HG03520 (cell line): ENCODE measurements around the gene GAPVD1.
"Not testable (repeated sequence)": the region's sequence is repeated elsewhere in the genome, so short reads cannot be mapped to it uniquely, and the experiment has no call there.

Experiments
- ATAC-seq: cut with Tn5 transposase; IDR thresholded peaks from one replicate; pipeline ENCODE4 v1.9.1; 2021; ENCODE audit warnings: mild to moderate bottlenecking, moderate library complexity; ENCODE audit not compliant: unreplicated experiment

Gene GAPVD1

DNA sequence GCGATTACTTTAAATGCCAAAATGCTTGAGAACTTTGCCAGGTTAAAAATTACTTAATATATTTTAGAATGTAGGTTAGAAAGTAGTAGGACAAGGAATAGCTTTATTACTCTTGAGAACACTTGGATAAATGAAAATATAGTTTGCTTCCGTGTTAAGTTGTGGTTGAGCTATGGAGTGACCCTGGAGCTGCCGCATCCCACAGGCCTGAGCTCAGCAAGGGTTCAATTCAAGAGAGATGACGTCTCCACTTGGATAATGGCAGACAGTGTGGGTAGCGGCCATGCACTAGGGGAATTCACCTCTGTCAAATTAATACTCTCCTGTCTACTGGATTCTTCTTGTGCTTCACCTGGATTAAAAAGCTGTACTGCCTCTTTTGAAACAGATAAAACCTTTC, 105.0 kb downstream of the GAPVD1 start:
- ATAC-seq: no peak

DNA sequence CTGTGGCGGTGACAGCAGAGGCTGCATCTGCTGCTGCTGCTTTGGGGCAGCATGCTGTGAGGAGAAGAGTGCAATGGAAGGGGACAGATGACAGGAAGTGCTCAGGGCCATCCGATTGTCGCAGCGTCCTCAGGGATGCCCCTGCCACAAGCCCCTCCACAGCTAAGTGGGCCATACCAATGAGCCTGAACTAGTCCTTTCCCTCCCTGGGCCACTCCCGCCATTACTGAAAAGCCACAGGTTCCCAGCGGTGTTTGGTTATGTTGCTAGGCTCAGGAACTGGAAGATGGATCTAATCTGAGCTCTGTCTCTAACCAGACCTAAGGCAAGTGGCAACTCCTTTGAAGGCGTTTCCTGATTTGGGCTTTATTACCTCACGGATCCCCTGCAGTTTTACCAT, 109.2 kb downstream of the GAPVD1 start:
- no peak for ATAC-seq

DNA sequence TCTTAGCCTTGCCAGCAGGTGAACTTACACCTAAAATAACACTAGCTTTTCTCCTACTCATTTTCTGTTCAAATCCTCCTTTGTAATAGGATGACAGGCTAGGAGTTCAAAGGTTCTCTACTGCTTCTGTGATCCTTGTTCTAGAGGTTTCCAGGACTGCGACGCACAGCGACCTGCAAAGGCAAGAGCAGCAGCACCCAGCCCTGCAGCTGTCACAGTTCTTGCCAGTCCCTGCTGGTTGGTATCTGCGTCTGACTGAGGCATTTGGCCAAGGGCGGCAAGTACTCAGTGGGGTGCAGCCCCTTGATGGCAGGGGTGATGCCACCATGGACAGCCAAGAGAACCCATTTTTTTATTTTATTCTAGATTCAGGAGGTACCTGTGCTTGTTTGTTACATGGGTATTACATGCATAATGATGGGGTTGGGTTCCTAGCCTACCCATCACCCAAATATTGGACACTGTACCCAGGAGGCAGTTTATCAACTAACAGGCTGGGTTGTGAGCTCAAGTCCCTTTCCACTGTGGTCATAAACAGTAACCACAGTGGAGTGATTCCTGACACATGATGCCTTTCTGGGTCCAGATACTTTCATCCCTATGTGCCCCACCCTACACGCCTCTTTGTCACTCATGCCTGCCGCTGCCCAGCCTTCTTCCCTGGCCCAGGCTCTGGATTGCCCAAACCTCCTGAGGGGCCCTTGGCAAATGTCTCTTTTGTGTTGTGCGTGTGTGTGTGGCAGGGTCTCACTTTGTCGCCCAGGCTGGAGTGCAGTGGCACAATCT, 111.0 kb downstream of the GAPVD1 start:
- no peak for ATAC-seq

DNA sequence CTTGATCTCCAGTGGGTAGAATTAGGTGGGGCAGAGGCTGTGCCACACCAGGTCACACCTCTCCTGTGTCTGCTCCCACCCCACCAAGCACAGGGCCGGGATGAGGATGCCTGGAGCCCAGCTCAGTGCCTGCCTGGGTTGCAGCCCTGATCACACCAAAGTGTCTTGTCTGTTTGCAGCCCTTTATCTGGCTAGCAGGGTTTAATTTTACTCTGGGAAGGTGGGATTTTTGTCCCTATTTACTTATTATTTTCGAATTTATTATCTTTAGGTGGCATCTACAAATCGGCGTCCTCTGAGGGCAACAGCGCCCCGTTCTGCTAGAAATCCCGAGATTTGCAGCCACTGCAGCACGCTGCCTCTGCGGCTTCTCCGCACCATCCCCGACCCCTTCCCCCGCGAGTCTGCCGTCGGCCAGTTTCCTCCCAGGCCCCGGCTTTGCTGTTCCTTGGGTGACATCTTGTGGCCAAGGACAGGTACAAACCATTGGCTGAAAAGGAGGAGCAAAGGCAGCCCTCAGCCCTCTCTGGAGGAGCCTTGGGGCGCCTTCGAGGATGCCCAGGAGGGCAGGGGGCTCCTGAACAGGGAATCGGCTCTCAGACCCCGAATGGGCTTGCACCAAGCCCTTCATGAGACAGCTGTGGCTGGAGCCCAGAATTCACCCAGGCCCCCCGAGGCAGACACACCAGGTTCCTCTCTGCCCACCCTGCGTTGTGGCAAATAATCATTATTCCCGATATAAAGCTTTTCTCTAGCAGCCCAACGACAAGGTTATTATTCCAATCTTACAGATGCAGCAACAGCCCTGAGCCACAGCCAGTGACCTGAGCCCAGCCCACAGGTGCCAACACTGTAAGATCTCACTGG, 113.0 kb downstream of the GAPVD1 start:
- no peak for ATAC-seq

DNA sequence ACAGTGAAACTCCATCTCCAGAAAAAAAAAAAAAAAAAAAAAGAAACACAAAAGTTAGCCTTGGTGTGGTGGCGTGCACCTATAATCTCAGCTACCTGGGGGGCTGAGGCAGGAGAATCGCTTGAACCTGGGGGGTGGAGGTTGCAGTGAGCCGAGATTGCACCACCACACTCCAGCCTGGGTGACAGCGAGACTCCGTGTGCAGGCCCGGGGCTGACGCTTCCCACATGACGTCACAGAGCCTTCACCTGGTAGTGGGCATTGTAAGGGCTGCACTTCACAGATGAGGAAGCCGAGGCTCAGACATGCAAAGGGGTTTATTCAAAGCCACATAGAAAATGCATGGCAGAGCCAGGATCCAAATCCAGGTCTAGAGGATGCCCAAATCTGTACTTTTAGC, 114.2 kb downstream of the GAPVD1 start:
- ATAC-seq: no peak

DNA sequence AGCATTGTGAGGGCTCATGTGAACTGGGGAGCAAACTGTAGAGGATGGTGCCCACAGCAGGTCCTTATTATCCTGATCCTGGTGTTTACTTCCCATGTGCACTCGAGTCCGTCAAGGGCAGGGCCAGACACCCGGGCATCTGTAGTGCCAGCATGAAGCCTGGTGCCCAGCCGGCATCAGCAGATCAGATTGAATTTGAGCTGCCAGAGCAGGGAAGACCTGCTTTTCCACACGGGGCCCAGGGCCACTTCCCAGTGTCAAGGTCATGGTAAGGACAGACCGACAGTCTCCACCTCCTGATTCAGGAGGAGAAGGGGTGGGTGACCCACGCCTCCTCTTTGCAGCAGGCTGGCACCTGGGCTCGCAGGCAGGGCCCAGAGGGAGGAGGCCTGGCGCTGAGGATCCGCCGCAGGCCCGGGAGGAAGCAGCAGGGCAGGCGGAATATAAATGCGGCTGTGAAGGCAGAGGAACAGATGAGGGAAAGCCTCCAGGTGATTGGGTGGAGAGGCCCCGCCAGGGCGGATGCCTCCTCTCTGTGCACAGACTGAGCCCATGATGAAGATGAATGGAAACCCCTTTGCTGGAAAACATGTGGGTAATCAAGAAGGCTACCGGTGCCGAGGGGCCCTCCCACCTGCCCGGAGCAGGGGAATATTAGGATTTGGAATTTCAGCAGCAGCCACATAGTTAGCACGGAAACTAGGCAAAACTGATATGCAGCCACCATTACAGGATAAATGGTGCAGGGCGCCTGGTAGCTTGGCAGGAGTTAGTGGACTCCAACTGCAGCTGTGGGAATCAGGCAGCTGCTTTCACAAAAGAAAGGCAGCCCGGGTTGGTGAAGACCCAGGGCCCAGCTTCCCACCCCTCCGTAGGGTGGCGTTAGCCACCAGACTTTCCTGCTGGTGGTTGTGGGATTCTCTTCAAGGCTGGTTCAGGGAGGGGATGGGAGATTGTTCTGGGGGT, 114.9 kb downstream of the GAPVD1 start:
- no peak for ATAC-seq

DNA sequence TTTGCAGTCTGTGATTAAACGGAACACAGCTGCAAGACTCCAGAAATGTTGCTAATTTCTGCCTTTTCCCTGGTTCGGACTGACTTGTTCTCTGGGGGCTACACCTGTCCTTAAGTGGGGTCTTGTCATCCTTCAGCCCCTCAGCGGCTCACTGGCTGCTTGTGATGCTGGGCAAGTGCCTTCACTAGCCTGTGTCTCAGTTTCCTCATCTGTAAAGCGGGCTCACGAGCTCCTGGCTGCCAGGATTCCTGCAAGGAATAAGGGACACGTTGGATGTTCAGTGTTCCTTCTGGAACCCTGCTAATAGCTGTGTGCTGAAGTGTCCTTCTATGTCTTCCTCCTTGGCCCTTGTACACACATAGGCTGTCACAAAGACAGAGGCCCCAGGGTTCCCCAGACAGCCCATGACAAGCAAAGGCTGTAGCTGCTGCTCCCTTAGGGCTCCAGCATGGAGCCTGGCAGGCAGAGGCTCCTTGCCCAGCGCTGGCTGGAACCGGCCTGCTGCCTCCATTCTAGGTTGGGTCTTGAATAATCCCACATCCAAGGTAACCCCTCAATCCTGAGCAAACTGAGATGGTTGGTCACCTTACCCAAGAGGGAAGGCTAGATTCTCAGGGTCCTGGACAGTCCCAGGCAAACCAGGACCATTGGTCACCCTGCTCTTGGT, 116.1 kb downstream of the GAPVD1 start:
- no peak for ATAC-seq

DNA sequence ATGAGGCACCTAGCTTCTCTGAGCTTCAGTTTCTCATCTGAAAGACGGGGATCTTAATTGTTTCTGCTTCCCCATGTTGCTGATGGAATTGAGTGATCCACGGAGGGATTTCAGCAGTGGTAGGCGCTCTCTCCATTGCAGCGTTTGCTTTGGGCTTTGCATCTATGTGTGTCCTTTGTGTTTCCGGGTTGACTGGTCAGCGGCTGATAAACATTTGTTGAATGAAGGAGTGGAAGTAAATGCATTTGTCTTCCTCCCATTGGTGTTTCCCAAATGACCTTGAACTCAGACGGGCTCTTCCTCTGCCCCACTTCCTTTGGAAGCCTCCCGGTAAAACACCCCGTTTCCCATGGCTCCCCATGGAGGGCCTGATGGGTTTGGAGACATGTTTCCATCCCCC, 117.2 kb downstream of the GAPVD1 start:
- no peak for ATAC-seq

DNA sequence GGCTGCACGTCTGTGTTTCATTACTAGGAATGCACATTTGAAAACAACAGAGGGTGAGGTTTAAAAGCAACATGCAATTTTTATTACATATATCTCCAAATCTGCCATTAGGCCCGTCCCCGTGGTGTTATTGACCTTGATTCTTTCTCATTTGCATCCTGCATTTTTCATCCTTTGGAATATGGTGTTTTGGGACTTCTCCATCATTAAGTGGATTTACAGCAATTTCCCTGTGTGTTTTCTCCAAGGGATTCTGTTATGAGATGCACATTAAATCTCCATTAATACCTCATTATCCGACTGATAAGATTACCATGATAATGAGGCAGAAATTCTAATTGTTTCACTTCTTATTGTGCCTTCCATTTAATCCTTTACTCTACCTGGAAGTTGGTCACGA, 117.6 kb downstream of the GAPVD1 start:
- ATAC-seq: no peak

DNA sequence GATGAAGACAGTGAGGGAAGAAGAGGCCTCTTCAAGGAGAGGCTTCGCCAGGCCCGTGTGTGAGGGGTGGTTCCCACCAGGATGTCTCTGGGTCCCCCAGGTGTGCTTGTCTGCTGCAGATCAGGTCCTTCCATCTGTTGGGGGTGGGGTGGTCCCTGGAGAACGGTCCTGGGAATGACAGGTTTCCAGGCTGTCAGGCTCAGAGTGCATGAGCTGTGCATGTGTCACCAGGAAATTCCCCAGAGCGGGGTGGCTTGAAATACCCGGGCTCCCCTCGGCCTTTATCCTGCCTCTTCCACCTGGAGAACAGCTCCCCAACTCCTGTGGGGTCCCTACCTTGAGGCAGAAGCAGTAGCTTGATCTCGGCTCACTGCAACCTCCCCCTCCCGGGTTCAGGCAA, 118.8 kb downstream of the GAPVD1 start:
- no peak for ATAC-seq

DNA sequence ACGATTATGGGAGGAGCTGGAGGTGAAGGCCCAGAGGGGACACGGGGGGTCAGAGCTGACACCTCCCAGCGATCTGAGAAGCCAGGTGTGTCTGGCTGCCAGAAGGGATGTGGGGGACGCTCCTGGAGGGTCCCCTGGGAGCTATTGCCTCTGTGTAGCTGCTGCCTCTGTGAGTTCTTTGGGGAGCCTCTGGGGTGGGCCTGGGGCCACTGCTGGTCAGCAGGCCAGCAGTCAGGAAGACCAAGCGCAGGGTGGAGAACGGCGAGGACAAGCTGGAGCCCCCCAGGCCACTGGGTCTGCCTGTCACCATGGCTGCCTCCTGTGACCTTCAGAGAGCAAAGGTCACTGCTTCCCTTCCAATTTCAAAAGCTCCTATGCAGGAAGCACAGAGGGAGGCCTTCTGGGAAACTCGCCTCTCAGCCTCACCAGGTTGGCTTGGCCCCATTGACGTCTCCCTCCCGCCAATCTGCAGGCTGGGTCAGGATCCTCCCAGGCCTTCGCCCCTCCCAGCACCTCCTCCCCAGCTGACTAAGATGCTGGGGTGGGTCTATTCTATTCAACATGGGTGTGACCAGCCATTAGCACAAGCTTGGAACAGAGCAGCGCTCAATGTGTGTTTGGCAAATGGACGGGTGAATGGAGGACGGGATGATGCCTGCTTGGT, 126.4 kb downstream of the GAPVD1 start:
- no peak for ATAC-seq

DNA sequence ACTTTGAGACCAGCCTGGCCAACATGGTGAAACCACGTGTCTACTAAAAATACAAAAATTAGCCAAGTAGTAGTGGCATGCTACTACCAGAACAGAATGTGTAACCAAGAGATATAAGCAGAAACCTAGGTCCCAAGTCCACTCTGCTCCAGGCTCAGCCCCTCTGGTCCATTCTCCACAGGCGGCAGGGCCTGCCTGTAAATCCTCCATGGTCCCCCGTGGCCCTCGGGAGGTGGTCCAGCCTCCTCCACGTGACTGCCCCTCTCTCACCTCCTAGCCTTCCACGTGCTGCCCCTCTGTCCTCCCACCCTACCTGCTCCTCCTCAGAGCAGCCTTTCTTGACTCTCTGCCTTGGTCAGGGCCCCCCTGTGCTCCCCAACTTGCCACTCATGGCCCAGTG, 127.4 kb downstream of the GAPVD1 start:
- no peak for ATAC-seq

DNA sequence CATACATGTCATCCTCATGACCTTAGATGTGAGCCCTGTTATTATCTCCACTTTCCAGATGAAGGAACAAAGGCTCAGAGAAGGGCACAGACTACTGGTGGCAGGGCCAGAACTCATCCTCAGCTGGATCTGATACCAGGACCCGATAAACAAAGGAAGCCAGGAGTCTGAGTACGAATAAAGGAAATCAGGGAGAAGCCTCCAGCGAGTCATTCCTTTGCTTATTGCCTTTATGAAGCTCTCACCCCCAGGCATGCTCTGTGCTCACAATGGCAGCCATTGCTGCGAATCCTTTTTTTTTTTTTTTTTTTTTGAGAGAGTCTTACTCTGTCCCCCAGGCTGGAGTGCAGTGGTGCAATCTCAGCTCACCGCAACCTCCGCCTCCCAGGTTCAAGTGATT, 130.1 kb downstream of the GAPVD1 start:
- no peak for ATAC-seq

DNA sequence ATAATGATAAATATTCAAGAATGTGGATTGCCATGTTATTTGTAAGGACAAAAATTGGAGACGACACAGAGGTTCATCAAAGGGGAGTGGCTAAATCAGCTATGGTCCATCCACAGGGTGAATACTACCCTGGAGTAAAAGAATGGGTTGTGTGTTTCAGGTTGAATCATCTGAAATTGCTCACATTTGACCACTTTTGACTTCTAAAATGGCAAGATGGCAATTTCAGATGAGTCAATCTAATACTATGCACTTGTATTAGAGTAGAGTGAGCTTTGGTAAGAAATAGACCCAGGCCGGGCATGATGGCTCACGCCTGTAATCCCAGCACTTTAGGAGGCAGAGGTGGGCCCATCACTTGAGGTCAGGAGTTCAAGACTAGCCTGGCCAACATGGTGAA, 131.8 kb downstream of the GAPVD1 start:
- no peak for ATAC-seq

DNA sequence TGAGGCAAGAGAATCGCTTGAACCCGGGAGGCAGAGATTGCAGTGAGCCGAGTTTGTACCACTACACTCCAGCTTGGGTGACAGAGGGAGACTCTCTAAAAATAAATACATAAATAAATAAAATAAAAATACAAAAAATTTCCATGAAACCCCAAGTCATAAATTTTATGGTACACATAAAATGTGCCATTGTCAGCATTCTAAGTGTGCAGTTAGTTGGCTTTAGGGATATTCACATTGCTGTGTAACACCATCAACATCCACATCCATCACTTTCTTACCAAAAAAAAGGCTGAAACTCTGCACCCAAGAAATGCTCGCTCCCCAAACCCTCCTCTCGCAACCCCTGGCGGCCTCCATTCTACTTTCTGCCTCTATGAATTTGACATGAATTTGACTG, 135.2 kb downstream of the GAPVD1 start:
- ATAC-seq: no peak

DNA sequence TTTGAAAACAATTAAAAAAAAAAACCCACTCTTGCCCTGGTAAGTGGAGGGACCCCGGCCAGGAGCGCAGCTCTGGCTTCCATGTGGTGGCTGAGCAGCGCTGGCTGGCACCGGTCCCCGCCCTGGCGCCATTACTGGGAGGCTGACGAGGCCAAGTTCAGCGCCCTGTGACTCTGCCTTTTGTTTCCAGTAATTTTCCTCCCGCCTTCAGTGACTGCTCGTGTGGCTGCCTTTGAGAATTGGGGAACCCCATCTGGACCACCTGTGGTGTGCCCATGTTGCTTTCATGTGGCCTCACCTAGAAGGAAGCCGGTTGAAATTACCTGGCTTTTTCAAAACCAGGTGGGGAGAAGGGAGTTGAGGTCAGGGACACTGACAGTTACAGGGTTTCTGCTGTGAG, 136.1 kb downstream of the GAPVD1 start:
- no peak for ATAC-seq

DNA sequence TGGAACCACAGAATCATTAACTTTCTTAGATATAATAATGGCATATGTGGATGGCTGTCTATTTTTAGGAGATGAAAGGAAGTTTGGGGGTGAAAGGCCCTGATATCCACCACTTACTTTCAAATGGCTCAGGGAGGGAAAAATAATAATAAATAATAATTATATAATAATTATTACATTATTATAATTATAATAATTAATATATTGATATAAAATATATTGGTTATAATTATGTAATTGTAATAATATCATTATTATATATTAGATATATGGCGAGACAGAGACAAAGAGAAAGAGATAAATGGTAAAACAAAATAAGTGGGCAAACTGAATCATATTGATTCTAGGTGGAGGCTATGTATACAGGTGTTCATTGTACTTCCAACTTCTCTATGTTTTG, 136.6 kb downstream of the GAPVD1 start:
- no peak for ATAC-seq

DNA sequence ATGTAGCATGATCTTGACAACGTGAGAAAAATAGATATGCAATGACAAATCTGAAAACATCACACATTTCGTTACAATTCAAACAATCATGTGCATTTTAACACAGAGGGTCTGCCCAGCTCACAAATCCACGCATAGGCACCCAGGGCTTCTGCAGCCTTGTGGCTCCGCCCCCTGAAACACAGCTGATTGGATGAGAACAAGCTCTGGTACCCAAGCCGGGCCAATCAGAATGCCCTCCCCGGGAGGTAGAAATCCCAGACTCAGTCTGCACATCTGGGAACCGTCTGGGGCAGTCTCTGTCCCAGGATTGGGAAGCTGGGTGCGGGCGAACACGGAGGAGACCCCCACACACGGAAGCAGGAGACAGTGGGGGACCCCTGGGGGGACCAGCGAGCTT, 137.5 kb downstream of the GAPVD1 start:
- no peak for ATAC-seq

DNA sequence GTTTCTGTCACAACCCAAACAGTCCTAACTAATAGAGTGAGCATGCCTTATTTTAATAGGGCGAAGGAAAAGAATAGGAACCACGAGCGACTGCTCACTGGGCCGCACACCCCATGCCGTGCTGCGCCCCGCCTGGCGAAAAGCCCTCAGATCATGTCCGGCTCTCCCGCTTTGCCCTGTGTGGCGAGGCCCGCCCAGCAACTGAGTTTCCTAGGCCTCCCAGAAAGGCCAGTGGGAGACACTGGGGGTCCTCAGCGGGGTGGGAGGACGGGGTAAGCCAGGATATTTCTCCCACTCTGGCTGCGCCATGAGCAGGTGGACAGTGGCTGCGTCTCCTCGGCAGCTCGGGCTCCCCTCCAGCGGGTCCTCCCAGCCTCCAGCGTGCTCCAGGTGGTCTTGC, 138.0 kb downstream of the GAPVD1 start:
- ATAC-seq: no peak

DNA sequence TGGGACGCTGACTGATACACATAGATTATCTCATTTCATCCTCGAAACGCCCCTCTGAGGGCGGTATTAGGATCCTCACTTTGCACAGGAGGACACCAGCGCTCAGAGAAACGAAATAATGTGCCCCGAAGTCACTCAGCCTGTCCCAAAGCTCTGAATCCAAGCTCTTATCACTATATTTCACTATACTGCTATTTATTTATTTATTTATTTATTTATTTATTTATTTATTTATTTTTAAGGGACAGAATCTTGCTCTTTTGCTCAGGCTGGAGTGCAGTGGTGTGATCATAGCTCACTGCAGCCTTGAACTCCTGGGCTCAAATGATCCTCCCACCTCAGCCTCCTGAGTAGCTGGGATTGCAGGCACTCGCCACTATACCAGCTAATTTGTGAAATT, 138.6 kb downstream of the GAPVD1 start:
- ATAC-seq: not testable (repeated sequence)
